GM21381 (cell line): ENCODE measurements around the gene QKI.

ENCODE experiments used
- ATAC-seq: cut with Tn5 transposase; IDR thresholded peaks from one replicate; pipeline ENCODE4 v1.9.1; 2021; ENCODE audit warnings: mild to moderate bottlenecking, moderate library complexity; ENCODE audit not compliant: unreplicated experiment

Gene QKI

DNA sequence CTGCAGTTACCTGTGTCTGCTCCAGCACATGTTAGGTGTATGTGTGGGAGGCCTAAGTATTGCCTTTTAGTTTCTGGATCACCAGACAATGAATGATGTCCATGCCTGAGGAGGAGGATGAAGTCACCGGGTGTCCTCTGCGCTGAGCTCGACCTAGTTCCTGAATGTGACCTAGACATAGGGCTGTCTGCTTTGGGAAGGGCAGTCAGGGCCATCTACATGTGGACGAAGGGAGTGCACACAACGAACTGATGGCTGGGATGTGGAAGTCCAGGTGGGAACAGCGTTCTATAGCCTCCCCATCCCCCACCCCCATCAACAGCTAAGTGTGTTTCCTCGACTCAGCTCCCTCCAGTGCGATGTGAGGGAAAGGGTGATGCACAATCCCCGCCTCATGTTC, 186.3 kb downstream of the QKI start:
- ATAC-seq = no peak

DNA sequence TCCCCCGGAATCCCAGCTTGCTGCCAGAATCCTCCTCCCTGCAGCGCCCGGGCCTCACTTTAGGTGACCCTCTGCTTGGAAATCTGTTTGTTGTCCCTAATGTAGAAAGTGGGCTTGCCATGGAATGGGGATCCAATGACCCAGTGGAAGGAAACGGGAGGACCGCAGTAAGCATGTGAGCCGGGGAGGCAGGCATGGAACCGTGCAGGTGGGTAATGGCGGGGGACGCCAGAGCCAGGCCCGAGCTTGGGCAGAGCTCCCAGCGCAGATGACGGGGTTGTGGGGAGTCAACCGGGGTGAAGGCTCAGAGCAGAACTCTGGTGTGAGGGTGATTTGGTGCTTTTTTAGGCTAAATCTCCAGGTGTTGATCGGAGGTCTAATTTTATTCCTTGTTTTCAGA, 188.3 kb downstream of the QKI start:
- ATAC-seq = no peak

- no peak for ATAC-seq
These were observed 188.9 kb downstream of the QKI start for GRCh38 chr6:163603395-163603794.

GRCh38 chr6:163605385-163606097, 191.0 kb downstream of the QKI start:
- no peak for ATAC-seq

DNA sequence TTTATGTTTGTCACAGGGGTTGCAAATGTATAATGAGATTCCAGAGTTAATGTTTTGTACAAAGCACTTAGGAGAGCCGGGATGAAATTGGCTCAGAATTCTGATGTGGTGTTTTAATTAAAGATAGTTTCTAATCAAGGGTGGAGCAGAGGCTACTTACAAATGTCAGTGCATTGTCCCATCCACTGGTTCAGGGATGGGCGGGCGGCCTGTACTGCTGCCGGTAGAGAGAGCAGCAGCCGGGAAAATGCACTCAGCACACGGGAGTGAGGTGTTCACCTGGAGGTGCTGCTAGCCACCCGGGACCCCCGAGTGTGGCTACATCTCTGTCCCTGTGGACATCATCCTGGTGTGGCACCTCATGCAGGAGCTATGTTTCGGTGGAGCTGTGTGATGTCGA, 193.3 kb downstream of the QKI start:
- ATAC-seq = no peak

DNA sequence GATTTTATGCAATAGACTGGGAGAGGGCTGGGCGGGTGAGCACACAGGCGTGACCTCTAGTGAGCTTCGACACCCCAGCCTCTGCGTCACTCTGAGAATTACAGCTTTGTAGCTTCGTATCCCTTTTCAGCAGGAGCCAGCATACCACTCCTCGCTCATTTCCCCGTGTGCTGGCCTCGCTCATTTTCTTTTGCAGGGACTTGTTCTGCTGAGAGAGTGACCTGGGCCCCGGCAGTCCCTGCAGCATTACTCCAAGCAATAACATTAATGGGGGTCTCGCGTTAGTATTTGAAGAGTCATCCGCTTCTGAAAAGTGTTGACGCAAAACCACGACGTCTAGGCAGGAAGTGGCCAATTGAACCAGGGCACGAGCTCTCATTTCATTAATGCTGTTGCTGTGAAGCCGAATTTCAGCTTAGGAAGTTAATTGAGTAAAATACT, 193.7 kb downstream of the QKI start:
- ATAC-seq = no peak

GRCh38 chr6:163612200-163612599, 197.7 kb downstream of the QKI start:
- ATAC-seq = no peak

DNA sequence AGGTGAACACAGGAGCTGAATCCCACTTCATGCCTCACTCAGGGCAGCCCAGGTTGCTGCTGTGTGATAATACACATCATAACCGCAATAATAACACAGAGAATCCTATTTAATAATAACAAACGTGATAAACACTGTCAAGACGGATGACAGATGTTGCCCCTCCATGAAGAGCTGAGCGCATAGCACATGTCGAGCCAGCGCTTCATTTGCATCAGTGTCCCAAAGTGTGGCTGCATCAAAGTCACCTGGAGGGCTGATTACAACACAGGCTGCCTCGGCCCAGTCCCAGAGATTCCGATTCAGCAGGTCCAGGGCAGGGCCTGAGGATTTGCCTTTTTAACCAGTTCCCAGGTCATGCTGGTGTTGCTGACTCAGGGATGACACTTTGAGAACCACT, 198.5 kb downstream of the QKI start:
- ATAC-seq = no peak

DNA sequence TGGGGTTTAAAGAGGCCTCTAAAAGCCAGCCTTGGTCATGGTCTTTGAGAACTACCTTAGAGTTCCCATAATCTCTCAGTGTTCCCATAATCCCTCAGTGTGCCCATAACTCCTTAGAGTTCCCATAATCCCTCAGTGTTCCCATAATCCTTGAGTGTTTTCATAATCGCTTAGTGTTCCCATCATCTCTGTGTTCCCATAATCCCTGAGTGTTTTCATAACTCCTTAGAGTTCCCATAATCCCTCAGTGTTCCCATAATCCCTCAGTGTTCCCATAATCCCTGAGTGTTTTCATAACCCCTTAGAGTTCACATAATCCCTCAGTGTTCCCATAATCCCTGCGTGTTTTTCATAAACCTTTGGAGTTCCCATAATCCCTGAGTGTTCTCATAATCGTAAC, 199.2 kb downstream of the QKI start:
- no peak for ATAC-seq

DNA sequence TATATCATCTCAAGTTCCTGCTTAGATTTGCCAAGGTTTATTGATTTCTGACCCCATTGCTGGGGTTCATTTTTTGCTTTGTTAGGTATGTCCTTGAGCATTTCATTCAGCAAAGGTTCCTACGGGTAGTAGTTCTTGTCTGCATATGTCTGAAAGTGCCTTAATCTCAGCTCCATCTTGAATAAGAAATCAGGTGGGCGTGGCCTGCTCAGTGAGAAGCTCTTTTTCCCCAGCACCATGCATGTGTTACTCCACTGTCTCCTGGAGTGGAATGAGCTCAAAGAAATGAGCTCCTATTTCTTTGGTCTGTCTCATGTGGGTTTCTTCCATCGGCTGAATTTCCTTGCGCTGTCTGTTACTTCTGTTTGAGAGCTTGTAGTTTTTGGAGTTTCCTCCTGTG, 201.9 kb downstream of the QKI start:
- ATAC-seq = no peak

GRCh38 chr6:163617549-163617948, 203.0 kb downstream of the QKI start:
- no peak for ATAC-seq

GRCh38 chr6:163620101-163620500, 205.6 kb downstream of the QKI start:
- no peak for ATAC-seq

GRCh38 chr6:163620670-163621330, 206.3 kb downstream of the QKI start:
- peak; percentile 65 for ATAC-seq

DNA sequence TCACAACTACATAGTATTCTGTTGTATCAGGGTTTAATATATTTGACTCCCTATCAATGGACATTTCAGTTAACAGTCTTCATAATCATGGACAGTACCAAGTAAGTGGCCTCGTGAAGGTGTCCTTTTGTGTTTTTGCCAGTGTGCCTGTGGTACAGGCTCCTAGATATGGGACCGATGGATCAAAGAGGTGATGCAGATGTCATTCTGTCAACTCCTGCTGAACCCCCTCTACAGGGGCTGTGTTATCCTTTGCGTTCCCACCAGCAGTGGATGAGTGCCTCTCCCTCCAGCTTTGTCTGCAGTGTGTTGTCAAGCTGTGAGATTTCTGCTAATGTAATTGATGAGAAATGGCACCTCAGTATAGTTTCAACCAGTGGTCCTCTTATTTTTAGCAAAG, 210.7 kb downstream of the QKI start:
- ATAC-seq = no peak

GRCh38 chr6:163626073-163626867, 211.8 kb downstream of the QKI start:
- no peak for ATAC-seq

DNA sequence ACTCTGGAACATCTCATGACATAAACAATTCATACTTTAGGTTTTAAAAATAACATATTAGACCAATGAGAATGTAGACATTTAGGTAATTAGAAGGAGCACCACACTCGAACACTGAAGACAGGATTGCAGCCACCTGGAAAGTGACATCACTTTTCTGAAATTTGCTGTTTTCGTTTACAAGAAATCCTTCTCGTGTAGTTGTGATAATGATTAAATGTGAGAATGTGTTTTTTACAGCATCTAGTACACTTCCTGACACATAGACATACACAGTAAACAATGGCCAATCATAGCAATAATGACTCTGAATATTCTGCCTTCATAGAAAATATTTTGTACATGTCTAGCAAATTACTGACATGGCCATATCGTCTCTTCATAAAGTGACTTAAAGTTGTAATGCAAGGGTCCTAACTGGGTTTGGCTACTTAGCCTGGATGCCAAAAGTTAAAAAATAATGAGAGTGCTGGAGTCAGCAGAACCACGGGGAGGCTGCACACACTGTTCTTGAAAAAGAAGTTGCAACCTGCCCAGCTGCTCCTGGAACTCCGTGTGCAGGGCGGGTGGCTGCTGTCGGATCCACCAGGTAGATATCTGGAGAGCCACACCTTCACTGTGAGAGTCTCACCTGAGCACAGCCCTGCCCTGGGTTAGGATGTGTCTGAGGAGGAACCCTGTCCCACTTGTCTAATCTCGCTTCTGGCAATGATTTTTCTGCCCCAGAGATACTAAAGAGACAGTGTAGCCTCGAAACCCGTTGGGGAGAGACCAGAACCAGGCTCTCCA, 212.9 kb downstream of the QKI start:
- ATAC-seq = no peak
